Heart right ventricle (tissue), 16 donors: ENCODE measurements around the gene MORF4L1. TPM values are rescaled to one million over a fixed set of nuclear protein-coding genes. Genes with fewer than 3 reads are reported as not detected.
"Not testable (repeated sequence)": the region's sequence is repeated elsewhere in the genome, so short reads cannot be mapped to it uniquely, and the experiment has no call there.

Experiments
- ATAC-seq, 8 donors: fragments of 200-7000 bp; cut with Tn5 transposase; one replicate each; pipeline ENCODE4 v1.9.1; 2020; ENCODE audit warnings: mild to moderate bottlenecking in 8 of 8, moderate library complexity in 8 of 8, moderate number of reproducible peaks in 1 of 8
- DNase-seq, 2 donors: peaks; one replicate each; pipeline ENCODE4 v3.0.0-alpha.2; 2020
- H3K27ac ChIP-seq, 10 donors: fragments of 200-600 bp; sonication (generic) in 2 of 10; one replicate each; pipeline versions ENCODE4 v1.5.0 to v1.8.0; 2020 to 2022; ENCODE audit warnings: mild to moderate bottlenecking in 3 of 10
- H3K27me3 ChIP-seq, 7 donors: fragments of 200-600 bp; one replicate each; pipeline ENCODE4 v1.8.0; 2021 to 2022; ENCODE audit warnings: mild to moderate bottlenecking in 2 of 7
- H3K36me3 ChIP-seq, 9 donors: fragments of 200-600 bp; sonication (generic) in 1 of 9; one replicate each; pipeline versions ENCODE4 v1.5.0 to v1.8.0; 2020 to 2022; ENCODE audit warnings: mild to moderate bottlenecking in 2 of 9
- H3K4me1 ChIP-seq, 9 donors: fragments of 200-600 bp; sonication (generic) in 1 of 9; one replicate each; pipeline versions ENCODE4 v1.5.0 to v1.8.0; 2020 to 2022; ENCODE audit warnings: mild to moderate bottlenecking in 4 of 9
- H3K4me3 ChIP-seq, 10 donors: fragments of 200-600 bp; sonication (generic) in 2 of 10; one replicate each; pipeline versions ENCODE4 v1.5.0 to v1.8.0; 2020 to 2022; ENCODE audit warnings: mild to moderate bottlenecking in 7 of 10, moderate library complexity in 2 of 10
- H3K9me3 ChIP-seq, 11 donors: fragments of 200-600 bp in 10 of 11; sonication (generic) in 2 of 11; one replicate each; pipeline versions ENCODE4 v1.5.0 to v1.8.0; 2013 to 2022; ENCODE audit warnings: mild to moderate bottlenecking in 2 of 11, control low read depth in 1 of 11, moderate library complexity in 1 of 11
- WGBS, 2 donors: extraction: QIAGEN DNeasy Blood & Tissue Kit; methylation state at CpG; one replicate each; pipeline ENCODE4 v1.1.7; 2013; ENCODE audit warnings: inconsistent platforms in 1 of 2; 5-methylcytosine and 5-hydroxymethylcytosine counted together
- intact Hi-C, 10 donors: fragments of 100-400 bp; cut with DNase I; formaldehyde crosslinking; loops; one replicate each; pipeline versions ENCODE4 v1.11.1 to v1.14.2; 2022
- polyA plus RNA-seq, 2 donors: library from polyadenylated mRNA; stranded (reverse); fragments of 200-250 nt; gene quantifications; one replicate each; pipeline ENCODE4 v1.2.3, GENCODE V29; 2013
- total RNA-seq, 10 donors: library from RNA; stranded (reverse); fragmentation: NEBNext Ultra II Directional in 3 of 10; extraction: Animal tissue kit (Norgen Biotek cat#: 25700) in 3 of 10; gene quantifications; one replicate each; pipeline versions ENCODE4 v1.2.1 to v1.2.4, GENCODE V29; 2021 to 2023
- TF ChIP-seq, protein P1 (sequence below), 9 donors: fragments of 200-600 bp; sonication (generic) in 2 of 9; IDR thresholded peaks; one replicate each; pipeline versions ENCODE4 v1.5.0 to v1.8.0; 2021 to 2022; ENCODE audit warnings: antibody characterized with exemption in 9 of 9, mild to moderate bottlenecking in 5 of 9, moderate library complexity in 1 of 9
- donor health status: Arrhythmogenic right ventricular cardiomyopathy.
- donor health status: ischemic (EF 13 %, LVEDD 7.1; RV severe dilation, severe dysfunction).
- donor health status: healthy with polysubstance abuse.
- donor health status: DM: no; HTN: yes; CAD: no.
- donor health status: DM: no; HTN: no; CAD: no.
- donor health status: ischemic (EF 25% LVEDD 6.9; RV normal size, moderate dysfunction).
- donor health status: ischemic (EF 25% LVEDD 5.7; RV mildly dilated, moderate dysfunction).
- donor health status: healthy.
- donor health status: DM: yes; HTN: yes; CAD: no.
- donor health status: Ischemic cardiomyopathy.
- donor health status: ischemic (EF 35%, LVEDD 5.7; RV mildly dilated, moderate dysfunction).
- donor health status: nonischemic (EF 11% LVEDD 7.7; RV severe dilation, severe dysfunction).
- donor health status: DM: yes; HTN: yes; CAD: no.
- donor health status: PGD.
- donor health status: ischemic (EF 29% LVEDD 5.4; RV normal size, mild dysfunction).
- donor health status: nonischemic (EF 23%, LVEDD 6.1; RV moderate dilation, normal function).

MORF4L1 gene
- total and polyA plus RNA-seq, 12 donors = 119 to 399 (median 361) TPM

DNA sequence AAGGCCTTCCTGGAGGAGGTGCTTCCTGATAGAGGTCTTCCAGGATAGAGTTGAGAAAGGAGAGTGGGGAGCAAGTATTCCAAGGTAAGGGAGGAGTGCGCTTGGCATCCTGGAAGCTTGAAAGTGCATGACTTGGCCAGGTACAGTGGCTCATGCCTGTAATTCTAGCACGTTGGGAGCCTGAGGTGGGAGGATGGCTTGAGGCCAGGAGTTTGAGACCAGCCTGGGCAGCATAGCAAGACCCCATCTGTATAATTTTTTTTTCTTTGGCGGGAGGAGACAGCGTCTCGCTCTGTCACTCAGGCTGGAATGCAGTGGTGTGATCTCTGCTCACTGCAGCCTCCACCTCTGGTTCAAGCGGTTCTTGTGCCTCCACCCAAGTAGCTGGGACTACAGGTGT lies 19.2 kb upstream of the MORF4L1 start:
- DNase-seq = no peak
- no peak overlapping the region for H3K27ac ChIP-seq
- TF ChIP-seq, protein P1, sequence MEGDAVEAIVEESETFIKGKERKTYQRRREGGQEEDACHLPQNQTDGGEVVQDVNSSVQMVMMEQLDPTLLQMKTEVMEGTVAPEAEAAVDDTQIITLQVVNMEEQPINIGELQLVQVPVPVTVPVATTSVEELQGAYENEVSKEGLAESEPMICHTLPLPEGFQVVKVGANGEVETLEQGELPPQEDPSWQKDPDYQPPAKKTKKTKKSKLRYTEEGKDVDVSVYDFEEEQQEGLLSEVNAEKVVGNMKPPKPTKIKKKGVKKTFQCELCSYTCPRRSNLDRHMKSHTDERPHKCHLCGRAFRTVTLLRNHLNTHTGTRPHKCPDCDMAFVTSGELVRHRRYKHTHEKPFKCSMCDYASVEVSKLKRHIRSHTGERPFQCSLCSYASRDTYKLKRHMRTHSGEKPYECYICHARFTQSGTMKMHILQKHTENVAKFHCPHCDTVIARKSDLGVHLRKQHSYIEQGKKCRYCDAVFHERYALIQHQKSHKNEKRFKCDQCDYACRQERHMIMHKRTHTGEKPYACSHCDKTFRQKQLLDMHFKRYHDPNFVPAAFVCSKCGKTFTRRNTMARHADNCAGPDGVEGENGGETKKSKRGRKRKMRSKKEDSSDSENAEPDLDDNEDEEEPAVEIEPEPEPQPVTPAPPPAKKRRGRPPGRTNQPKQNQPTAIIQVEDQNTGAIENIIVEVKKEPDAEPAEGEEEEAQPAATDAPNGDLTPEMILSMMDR (IDR thresholded peaks at IDR 0.05) = no peak
- H3K9me3 ChIP-seq = no peaks in the 10 kb centered on the region
- intact Hi-C loops = no loop called here
- no peaks in the 10 kb centered on the region for H3K36me3 ChIP-seq
- ATAC-seq = no peak
- no peak overlapping the region for H3K4me3 ChIP-seq
- no peaks in the 10 kb centered on the region for H3K27me3 ChIP-seq
- H3K4me1 ChIP-seq = no peaks in the 10 kb centered on the region
- WGBS, 2 donors = 97 to 99% methylated on average over 6 of the region's 6 CpGs

DNA sequence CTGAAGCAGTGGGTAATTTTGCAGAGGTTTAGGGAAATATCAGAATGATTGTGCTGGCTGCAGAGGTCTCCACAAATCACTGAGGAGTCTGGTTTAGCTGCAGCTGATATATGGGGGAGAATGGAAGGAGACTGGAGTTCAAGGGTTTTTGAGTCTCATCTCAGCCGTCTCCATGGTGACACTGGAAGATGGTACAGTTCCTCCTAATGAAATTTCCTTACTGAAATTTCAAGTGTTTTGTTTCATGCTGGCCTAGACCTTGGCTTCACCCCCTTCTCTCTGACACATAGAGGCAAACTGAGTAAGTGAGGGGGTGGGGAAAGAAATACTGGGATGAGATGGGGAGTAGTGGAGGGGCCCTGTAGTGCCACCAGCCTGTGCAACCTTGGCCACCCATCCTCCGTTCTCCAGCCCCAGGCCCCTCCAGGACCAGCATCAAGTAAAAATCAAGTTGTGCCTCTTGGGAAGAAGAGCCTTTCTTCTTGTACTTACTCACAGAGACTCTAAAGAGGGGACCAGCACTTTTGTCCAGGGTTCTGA lies 17.8 kb upstream of the MORF4L1 start:
- Histone ChIP-seq H3K36me3 (no peaks in the 10 kb centered on the region), H3K27ac (no peak overlapping the region), H3K4me3 (no peak overlapping the region), H3K27me3 (no peaks in the 10 kb centered on the region), H3K4me1 (peaks cover 0 to 4% (median 0%) of the 10 kb centered on the region in 9 donors), H3K9me3 (no peaks in the 10 kb centered on the region)
- TF ChIP-seq, protein P1 (IDR thresholded peaks at IDR 0.05) = no peak
- DNase-seq (no peak), ATAC-seq (no peak)
- 97% methylated on average over 2 of the region's 2 CpGs for WGBS, 2 donors
- intact Hi-C loops = no loop called here

GRCh38 chr15:78855746-78856145 lies 16.9 kb upstream of the MORF4L1 start:
- Histone ChIP-seq H3K36me3 (no peaks in the 10 kb centered on the region), H3K4me3 (no peak overlapping the region), H3K27me3 (no peaks in the 10 kb centered on the region), H3K27ac (no peak overlapping the region), H3K4me1 (peaks cover 0 to 9% (median 0%) of the 10 kb centered on the region in 9 donors), H3K9me3 (no peaks in the 10 kb centered on the region)
- TF ChIP-seq, protein P1 (IDR thresholded peaks at IDR 0.05) = no peak
- DNase-seq (no peak), ATAC-seq (no peak)
- 60 to 66% methylated on average over 4 of the region's 4 CpGs for WGBS, 2 donors
- intact Hi-C loops = no loop called here

GRCh38 chr15:78859971-78860719 lies 12.5 kb upstream of the MORF4L1 start:
- TF ChIP-seq, protein P1 (IDR thresholded peaks at IDR 0.05) = peak; percentile 29 to 73 (median 59)
- intact Hi-C loops = loop anchor here in 2 of 10 donors (2.0 to 10.0 kb wide), 2 partner anchors 45 to 119 kb away; partner anchors contain the start of gene ADAMTS7 (in 1 of the 2)
- Histone ChIP-seq H3K4me3 (peak overlapping the region in 9 of 10 donors; percentile 21 to 59 (median 49)), H3K27me3 (no peaks in the 10 kb centered on the region), H3K27ac (peak overlapping the region in 7 of 10 donors; percentile 23 to 73 (median 38)), H3K36me3 (no peaks in the 10 kb centered on the region), H3K9me3 (no peaks in the 10 kb centered on the region), H3K4me1 (peaks cover 0 to 10% (median 0%) of the 10 kb centered on the region in 9 donors)
- ATAC-seq = peak; percentile 66 to 95 (median 82)
- 2 to 4% methylated on average over 28 of the region's 28 CpGs for WGBS, 2 donors
- peak; percentile 55 to 74 for DNase-seq

DNA sequence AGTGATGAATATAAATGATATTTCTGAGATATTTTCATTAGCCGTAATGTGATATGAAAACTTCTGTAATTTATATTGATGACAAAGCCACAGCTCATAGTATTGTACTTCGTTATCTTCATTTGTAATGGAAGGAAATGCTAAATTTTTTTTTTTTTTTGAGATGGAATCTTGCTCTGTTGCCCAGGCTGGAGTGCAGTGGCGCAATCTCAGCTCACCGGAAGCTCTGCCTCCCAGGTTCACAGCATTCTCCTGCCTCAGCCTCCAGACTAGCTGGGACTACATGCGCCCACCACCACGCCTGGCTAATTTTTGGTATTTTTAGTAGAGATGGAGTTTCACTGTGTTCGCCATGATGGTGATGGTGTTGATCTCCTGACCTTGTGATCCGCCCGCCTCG lies 7.1 kb upstream of the MORF4L1 start:
- H3K27ac ChIP-seq, ATAC-seq, H3K36me3 ChIP-seq, H3K4me1 ChIP-seq, H3K9me3 ChIP-seq, H3K4me3 ChIP-seq, DNase-seq, H3K27me3 ChIP-seq: not testable (repeated sequence)
- 96 to 98% methylated on average over 10 of the region's 10 CpGs for WGBS, 2 donors
- intact Hi-C loops = loop anchor here in 1 of 10 donors (10.0 kb wide), 1 partner anchor 51 kb away; the partner anchor contains the start of gene ADAMTS7

DNA sequence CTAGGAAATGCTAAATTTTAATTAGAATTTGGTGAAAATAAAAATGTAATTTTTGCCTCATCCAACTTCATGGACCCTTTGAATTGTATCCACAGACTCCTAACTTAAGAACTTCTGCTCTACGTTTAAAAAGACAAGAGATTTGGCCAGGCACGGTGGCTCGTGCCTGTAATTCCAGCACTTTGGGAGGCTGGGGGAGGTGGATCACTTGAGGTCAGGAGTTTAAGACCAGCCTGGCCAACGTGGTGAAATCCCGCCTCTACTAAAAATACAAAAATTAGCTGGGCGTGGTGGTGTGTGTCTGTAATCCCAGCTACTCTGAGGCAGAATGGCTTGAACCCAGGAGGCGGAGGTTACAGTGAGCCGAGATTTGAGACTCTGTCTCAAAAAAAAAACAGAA lies 6.7 kb upstream of the MORF4L1 start:
- not testable (repeated sequence) for H3K27ac ChIP-seq, H3K4me1 ChIP-seq, DNase-seq, H3K4me3 ChIP-seq, H3K27me3 ChIP-seq, H3K36me3 ChIP-seq, H3K9me3 ChIP-seq, ATAC-seq
- intact Hi-C loops = loop anchor here in 1 of 10 donors (10.0 kb wide), 1 partner anchor 51 kb away; the partner anchor contains the start of gene ADAMTS7
- 84 to 85% methylated on average over 8 of the region's 8 CpGs for WGBS, 2 donors
